H9 (cell line): ENCODE measurements around the gene DCLRE1B. TPM values are rescaled to one million over a fixed set of nuclear protein-coding genes. Genes with fewer than 3 reads are reported as not detected.

Experiments used
- DNase-seq: peaks from one replicate; pipeline ENCODE4 v3.0.0-alpha.2; 2017
- H2AFZ ChIP-seq: one replicate; pipeline ENCODE4 v1.6.1; 2013; ENCODE audit warnings: mild to moderate bottlenecking, low read length, control low read depth, moderate library complexity
- H2AK5ac ChIP-seq: 2 replicates; pipeline ENCODE4 v1.6.1; 2013; ENCODE audit warnings: low read length, control low read depth, mixed read lengths; ENCODE audit not compliant: insufficient read length
- H2BK120ac ChIP-seq: one replicate; pipeline ENCODE4 v1.6.1; 2013; ENCODE audit warnings: low read depth, mild to moderate bottlenecking, low read length, control low read depth, inconsistent platforms; ENCODE audit not compliant: poor library complexity, severe bottlenecking
- H2BK12ac ChIP-seq: 2 replicates; pipeline ENCODE4 v1.6.1; 2013; ENCODE audit warnings: low read length, control low read depth, mixed read lengths, low read depth; ENCODE audit not compliant: insufficient read length
- H2BK15ac ChIP-seq: 2 replicates; pipeline ENCODE4 v1.6.1; 2013; ENCODE audit warnings: low read depth, low read length, control low read depth
- H2BK20ac ChIP-seq: one replicate; pipeline ENCODE4 v1.6.1; 2013; ENCODE audit warnings: low read depth, mild to moderate bottlenecking, low read length, control low read depth, inconsistent platforms; ENCODE audit not compliant: poor library complexity, severe bottlenecking
- H2BK5ac ChIP-seq: 2 replicates; pipeline ENCODE4 v1.6.1; 2013; ENCODE audit warnings: low read length, control low read depth, mixed read lengths; ENCODE audit not compliant: insufficient read length
- H3K14ac ChIP-seq: 2 replicates; pipeline ENCODE4 v1.6.1; 2013; ENCODE audit warnings: low read length, control low read depth; ENCODE audit not compliant: insufficient read depth
- H3K18ac ChIP-seq: 2 replicates; pipeline ENCODE4 v1.6.1; 2013; ENCODE audit warnings: low read depth, mild to moderate bottlenecking, mixed read lengths, low read length, control low read depth; ENCODE audit not compliant: insufficient read length
- H3K23ac ChIP-seq: 2 replicates; pipeline ENCODE4 v1.6.1; 2013; ENCODE audit warnings: low read length, control low read depth, mixed read lengths, low read depth; ENCODE audit not compliant: insufficient read length
- H3K23me2 ChIP-seq: 2 replicates; pipeline ENCODE4 v1.6.1; 2013; ENCODE audit warnings: low read depth, mild to moderate bottlenecking, mixed read lengths, low read length, control low read depth; ENCODE audit not compliant: insufficient read length, poor library complexity, severe bottlenecking
- H3K27ac ChIP-seq: 2 replicates; pipeline ENCODE4 v1.5.1; 2013; ENCODE audit warnings: low read length, control low read depth, mixed read lengths, low read depth; ENCODE audit not compliant: insufficient read length
- H3K27me3 ChIP-seq: 2 replicates; pipeline ENCODE4 v1.6.1; 2013; ENCODE audit warnings: low read length, control low read depth, inconsistent platforms; ENCODE audit not compliant: insufficient read depth
- H3K4ac ChIP-seq: 2 replicates; pipeline ENCODE4 v1.6.1; 2013; ENCODE audit warnings: low read depth, mild to moderate bottlenecking, control low read depth, inconsistent platforms, low read length, moderate library complexity
- H3K4me1 ChIP-seq: 2 replicates; pipeline ENCODE4 v1.6.1; 2013; ENCODE audit warnings: low read length, control low read depth, inconsistent platforms; ENCODE audit not compliant: insufficient read depth
- H3K4me2 ChIP-seq: 2 replicates; pipeline ENCODE4 v1.6.1; 2013; ENCODE audit warnings: low read length, control low read depth, mixed read lengths; ENCODE audit not compliant: insufficient read length, insufficient read depth
- H3K56ac ChIP-seq: 2 replicates; pipeline ENCODE4 v1.6.1; 2013; ENCODE audit warnings: low read depth, mild to moderate bottlenecking, mixed read lengths, low read length, control low read depth; ENCODE audit not compliant: insufficient read length
- H3K79me1 ChIP-seq: 2 replicates; pipeline ENCODE4 v1.6.1; 2013; ENCODE audit warnings: low read depth, mild to moderate bottlenecking, moderate library complexity, low read length, control low read depth, inconsistent platforms; ENCODE audit not compliant: insufficient read depth, poor library complexity, severe bottlenecking
- H3K79me2 ChIP-seq: 2 replicates; pipeline ENCODE4 v1.6.1; 2013; ENCODE audit warnings: low read length, control low read depth, inconsistent platforms; ENCODE audit not compliant: insufficient read depth
- H3K9ac ChIP-seq: 2 replicates; pipeline ENCODE4 v1.6.1; 2013; ENCODE audit warnings: low read length, control low read depth, mixed read lengths; ENCODE audit not compliant: insufficient read length; ENCODE audit errors: extremely low read depth
- H3K9me3 ChIP-seq: one replicate; pipeline ENCODE4 v1.6.1; 2013; ENCODE audit warnings: low read depth, low read length, inconsistent platforms; ENCODE audit not compliant: control insufficient read depth
- H3T11ph ChIP-seq: one replicate; pipeline ENCODE4 v1.6.1; 2013; ENCODE audit warnings: mild to moderate bottlenecking, low read length, control low read depth, inconsistent platforms
- H4K20me1 ChIP-seq: one replicate; pipeline ENCODE4 v1.6.1; 2013; ENCODE audit not compliant: control insufficient read depth, insufficient read length, insufficient read depth
- H4K5ac ChIP-seq: 2 replicates; pipeline ENCODE4 v1.6.1; 2013; ENCODE audit warnings: low read depth, mild to moderate bottlenecking, mixed read lengths, low read length, control low read depth; ENCODE audit not compliant: insufficient read length
- H4K8ac ChIP-seq: replicated peaks from 2 replicates; pipeline ENCODE4 v1.6.1; 2013; ENCODE audit warnings: low read length, control low read depth, mixed read lengths, low read depth; ENCODE audit not compliant: insufficient read length
- H4K91ac ChIP-seq: 2 replicates; pipeline ENCODE4 v1.6.1; 2013; ENCODE audit warnings: low read depth, mild to moderate bottlenecking, moderate library complexity, mixed read lengths, low read length, control low read depth; ENCODE audit not compliant: insufficient read length
- H3K27ac Mint-ChIP-seq, 3 experiments: 2 replicates in 2 of 3; 3 replicates in 1 of 3; pipeline ENCODE4 v1.8.0; 2020 to 2021; ENCODE audit warnings: mixed read lengths in 3 of 3, mild to moderate bottlenecking in 1 of 3, moderate library complexity in 1 of 3
- H3K27me3 Mint-ChIP-seq: 2 replicates; pipeline ENCODE4 v1.8.0; 2021; ENCODE audit warnings: low read depth, mild to moderate bottlenecking, moderate library complexity, mixed read lengths
- H3K36me3 Mint-ChIP-seq, 3 experiments: 2 replicates in 2 of 3; 3 replicates in 1 of 3; pipeline ENCODE4 v1.8.0; 2020 to 2021; ENCODE audit warnings: low read depth in 3 of 3, mixed read lengths in 3 of 3; ENCODE audit not compliant: insufficient read depth in 1 of 3
- H3K4me1 Mint-ChIP-seq, 2 experiments: 2 replicates each; pipeline ENCODE4 v1.8.0; 2020; ENCODE audit warnings: mixed read lengths in 2 of 2
- H3K4me3 Mint-ChIP-seq, 2 experiments: 2 replicates in 1 of 2; 3 replicates in 1 of 2; pipeline ENCODE4 v1.8.0; 2020 to 2021; ENCODE audit warnings: mild to moderate bottlenecking in 2 of 2, mixed read lengths in 2 of 2, moderate library complexity in 1 of 2
- H3K9me3 Mint-ChIP-seq, 2 experiments: 2 replicates in 1 of 2; 3 replicates in 1 of 2; pipeline ENCODE4 v1.8.0; 2020; ENCODE audit warnings: mild to moderate bottlenecking in 2 of 2, mixed read lengths in 2 of 2, moderate library complexity in 1 of 2
- WGBS: extraction: QIAGEN DNeasy Blood & Tissue Kit; methylation state at CpG from one replicate; pipeline ENCODE4 v1.1.7; 2013; ENCODE audit warnings: missing lambda C conversion rate, low lambda C conversion rate, mixed read lengths; ENCODE audit not compliant: insufficient read length; ENCODE audit errors: extremely low coverage; 5-methylcytosine and 5-hydroxymethylcytosine counted together
- total RNA-seq: library from RNA; stranded (reverse); gene quantifications from 2 replicates; pipeline ENCODE4 v1.2.1, GENCODE V29; 2021
- TF ChIP-seq, protein P1 (sequence below): fragments of 200-600 bp; sonication (generic); conservative IDR thresholded peaks from 3 replicates; pipeline ENCODE4 v1.8.0; 2021; ENCODE audit warnings: antibody characterized with exemption, mild to moderate bottlenecking

DCLRE1B gene
- total RNA-seq, 1 experiment from 2014 or later, result 13.4 TPM

DNA sequence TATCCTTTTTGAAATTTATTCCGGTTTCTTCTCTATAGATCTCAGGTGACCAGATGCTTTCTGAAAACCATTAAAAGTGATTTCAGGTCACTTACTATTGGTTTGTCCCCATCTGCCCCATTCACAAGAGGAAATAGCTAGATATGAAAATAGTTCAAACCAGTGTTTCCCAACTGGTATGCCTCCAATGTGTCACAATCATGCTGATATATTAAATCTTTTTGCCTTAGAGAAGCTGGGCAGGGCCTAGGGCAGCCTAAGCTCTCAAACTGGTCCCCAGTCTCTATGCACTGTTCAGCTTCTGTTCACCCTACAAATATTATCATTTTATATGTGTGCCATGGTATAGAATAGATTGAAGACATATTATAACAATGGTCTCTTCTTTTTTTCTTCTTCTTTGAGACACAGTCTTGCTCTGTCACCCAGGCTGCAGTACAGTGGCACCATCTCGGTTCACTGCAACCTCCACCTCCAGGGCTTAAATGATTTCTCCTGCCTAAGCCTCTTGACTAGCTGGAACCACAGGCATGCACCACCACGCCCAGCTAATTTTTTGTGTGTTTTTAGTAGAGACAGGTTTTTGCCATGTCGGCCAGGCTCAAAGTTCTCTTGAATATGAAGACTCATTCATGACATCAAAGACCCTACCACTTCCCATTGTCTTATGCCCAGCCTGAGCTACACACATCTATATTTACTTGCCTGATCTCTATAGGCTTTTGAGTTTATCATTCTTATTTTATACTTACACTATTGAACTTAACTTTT lies 49.3 kb upstream of the DCLRE1B start:
- Histone ChIP-seq H2BK120ac (no peak overlapping the region), H2BK12ac (no peak overlapping the region), H2BK5ac (no peak overlapping the region), H2BK15ac (no peak overlapping the region), H3K18ac (no peak overlapping the region), H4K91ac (no peak overlapping the region), H3K27ac (no peak overlapping the region), H3K4me2 (no peak overlapping the region), H3K23ac (no peak overlapping the region), H3K56ac (no peak overlapping the region), H4K8ac (no peak overlapping the region), H3K79me2 (no peaks in the 10 kb centered on the region), H3K9me3 (no peaks in the 10 kb centered on the region), H2BK20ac (no peak overlapping the region), H3K79me1 (no peaks in the 10 kb centered on the region), H2AFZ (no peak overlapping the region), H3K23me2 (no peaks in the 10 kb centered on the region), H3T11ph (no peak overlapping the region), H3K27me3 (no peaks in the 10 kb centered on the region), H4K20me1 (no peaks in the 10 kb centered on the region), H3K9ac (no peak overlapping the region), H3K14ac (no peak overlapping the region), H3K4ac (no peak overlapping the region), H4K5ac (no peak overlapping the region), H2AK5ac (no peak overlapping the region), H3K4me1 (no peaks in the 10 kb centered on the region)
- TF ChIP-seq, protein P1, sequence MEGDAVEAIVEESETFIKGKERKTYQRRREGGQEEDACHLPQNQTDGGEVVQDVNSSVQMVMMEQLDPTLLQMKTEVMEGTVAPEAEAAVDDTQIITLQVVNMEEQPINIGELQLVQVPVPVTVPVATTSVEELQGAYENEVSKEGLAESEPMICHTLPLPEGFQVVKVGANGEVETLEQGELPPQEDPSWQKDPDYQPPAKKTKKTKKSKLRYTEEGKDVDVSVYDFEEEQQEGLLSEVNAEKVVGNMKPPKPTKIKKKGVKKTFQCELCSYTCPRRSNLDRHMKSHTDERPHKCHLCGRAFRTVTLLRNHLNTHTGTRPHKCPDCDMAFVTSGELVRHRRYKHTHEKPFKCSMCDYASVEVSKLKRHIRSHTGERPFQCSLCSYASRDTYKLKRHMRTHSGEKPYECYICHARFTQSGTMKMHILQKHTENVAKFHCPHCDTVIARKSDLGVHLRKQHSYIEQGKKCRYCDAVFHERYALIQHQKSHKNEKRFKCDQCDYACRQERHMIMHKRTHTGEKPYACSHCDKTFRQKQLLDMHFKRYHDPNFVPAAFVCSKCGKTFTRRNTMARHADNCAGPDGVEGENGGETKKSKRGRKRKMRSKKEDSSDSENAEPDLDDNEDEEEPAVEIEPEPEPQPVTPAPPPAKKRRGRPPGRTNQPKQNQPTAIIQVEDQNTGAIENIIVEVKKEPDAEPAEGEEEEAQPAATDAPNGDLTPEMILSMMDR, result no peak
- Mint-ChIP-seq H3K4me1 (no peaks in the 10 kb centered on the region; a peak in 1 of 4 replicates), H3K36me3 (no peaks in the 10 kb centered on the region), H3K4me3 (no peak overlapping the region), H3K9me3 (no peaks in the 10 kb centered on the region), H3K27ac (no peak overlapping the region), H3K27me3 (no peaks in the 10 kb centered on the region)
- no peak for DNase-seq
- WGBS, result no CpG with 5 or more reads among the region's 4 CpGs
